Activated CD8-positive, alpha-beta memory T cell treated with anti-CD3 and anti-CD28 coated beads, Interleukin-2, amount 50 U/mL, for 48 hours (primary cell): ENCODE data around the gene MMP24OS.

Source experiments
- DNase-seq: peaks from one replicate; pipeline ENCODE4 v3.0.0-alpha.2; 2020

MMP24OS gene

GRCh38 chr20:35243986-35244385 is 33.9 kb downstream of the MMP24OS start:
- DNase-seq, result no peak

- DNase-seq, result no peak
Observed at GRCh38 chr20:35243317-35243716, 34.6 kb downstream of the MMP24OS start.

GRCh38 chr20:35240811-35241293 is 37.1 kb downstream of the MMP24OS start:
- DNase-seq, result no peak

- DNase-seq, result no peak
Observed at GRCh38 chr20:35240083-35240810, 37.7 kb downstream of the MMP24OS start.

GRCh38 chr20:35238735-35239134 is 39.2 kb downstream of the MMP24OS start:
- no peak for DNase-seq

GRCh38 chr20:35238170-35238569 is 39.8 kb downstream of the MMP24OS start:
- peak; percentile 1 for DNase-seq

- DNase-seq, result no peak
Observed at GRCh38 chr20:35237486-35237885, 40.4 kb downstream of the MMP24OS start.

- DNase-seq, result no peak
Observed at GRCh38 chr20:35235881-35236280, 42.0 kb downstream of the MMP24OS start.

GRCh38 chr20:35232575-35232974 is 45.3 kb downstream of the MMP24OS start:
- DNase-seq, result no peak

GRCh38 chr20:35226884-35227681 is 50.8 kb downstream of the MMP24OS start:
- peak; percentile 73 for DNase-seq
